Activated CD8-positive, alpha-beta T cell treated with anti-CD3 and anti-CD28 coated beads for 36 hours (primary cell): Measurements from ENCODE around the gene SPTB. TPM values are rescaled to one million over a fixed set of nuclear protein-coding genes. Genes with fewer than 3 reads are reported as not detected.

Experiments used
- ATAC-seq: fragments of 200-7000 bp; cut with Tn5 transposase; one replicate; pipeline ENCODE4 v1.10.0; 2021; ENCODE audit warnings: mild to moderate bottlenecking, moderate library complexity
- CTCF ChIA-PET: fragments of 350-600 bp; sonication (Branson Sonifier 250); formaldehyde crosslinking; loops from one replicate; lab custom pipeline; 2021; ENCODE audit warnings: antibody characterized with exemption; lab: Charles Lee
- POLR2A ChIA-PET: fragments of 350-600 bp; sonication (Branson Sonifier 250); formaldehyde crosslinking; loops from one replicate; lab custom pipeline; 2021; ENCODE audit warnings: antibody characterized with exemption; lab: Charles Lee
- DNase-seq: peaks from one replicate; pipeline ENCODE4 v3.0.0-alpha.2; 2020
- H3K27ac Mint-ChIP-seq: one replicate; pipeline ENCODE4 v1.8.0; 2021; ENCODE audit warnings: mild to moderate bottlenecking, mixed read lengths
- H3K27me3 Mint-ChIP-seq: one replicate; pipeline ENCODE4 v1.8.0; 2021; ENCODE audit warnings: mixed read lengths
- H3K36me3 Mint-ChIP-seq: one replicate; pipeline ENCODE4 v1.8.0; 2021; ENCODE audit warnings: low read depth, mixed read lengths
- H3K4me1 Mint-ChIP-seq: one replicate; pipeline ENCODE4 v1.8.0; 2021; ENCODE audit warnings: low read depth, mixed read lengths
- H3K4me3 Mint-ChIP-seq: one replicate; pipeline ENCODE4 v1.8.0; 2021; ENCODE audit warnings: mild to moderate bottlenecking, moderate library complexity, mixed read lengths
- H3K9me3 Mint-ChIP-seq: one replicate; pipeline ENCODE4 v1.8.0; 2021; ENCODE audit warnings: mixed read lengths
- intact Hi-C: fragments of 100-400 bp; cut with micrococcal nuclease; formaldehyde crosslinking; loops from one replicate; pipeline ENCODE4 v1.10.0; 2022
- total RNA-seq, 2 experiments: library from RNA; stranded (reverse); gene quantifications; one replicate each; pipeline ENCODE4 v1.2.3, GENCODE V29; 2021
- TF ChIP-seq, protein P1 (sequence below): fragments of 200-600 bp; IDR thresholded peaks from one replicate; pipeline ENCODE4 v1.8.0; 2022; ENCODE audit warnings: antibody characterized with exemption, mild to moderate bottlenecking

SPTB gene
- total RNA-seq, 2 experiments from 2014 or later = 0.07 to 0.27 TPM

DNA sequence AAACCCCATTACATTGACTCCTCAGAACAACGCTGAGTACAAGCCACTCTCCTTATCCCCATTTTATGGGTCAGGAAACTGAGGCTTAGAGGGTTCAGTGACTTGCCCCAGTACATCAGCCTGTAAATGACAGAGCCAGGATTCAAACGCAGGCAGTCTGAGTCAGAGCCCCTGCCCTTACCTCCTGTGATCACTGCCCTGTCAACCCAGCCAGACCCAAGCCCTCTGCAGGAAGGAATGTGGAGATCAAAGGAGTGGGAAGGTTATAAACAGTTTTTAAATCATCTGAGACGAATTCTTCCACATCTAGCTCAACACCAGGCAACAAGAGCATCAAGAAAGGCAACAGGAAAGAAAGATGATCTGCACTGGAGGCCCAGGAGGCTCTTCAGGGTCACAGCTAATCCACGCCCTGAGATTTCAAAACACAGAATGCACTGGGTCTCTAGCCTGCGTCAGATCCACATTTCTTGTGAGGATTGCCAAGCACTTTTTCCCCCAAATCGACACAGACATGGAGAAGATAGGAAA lies 38.5 kb downstream of the SPTB start:
- TF ChIP-seq, protein P1, sequence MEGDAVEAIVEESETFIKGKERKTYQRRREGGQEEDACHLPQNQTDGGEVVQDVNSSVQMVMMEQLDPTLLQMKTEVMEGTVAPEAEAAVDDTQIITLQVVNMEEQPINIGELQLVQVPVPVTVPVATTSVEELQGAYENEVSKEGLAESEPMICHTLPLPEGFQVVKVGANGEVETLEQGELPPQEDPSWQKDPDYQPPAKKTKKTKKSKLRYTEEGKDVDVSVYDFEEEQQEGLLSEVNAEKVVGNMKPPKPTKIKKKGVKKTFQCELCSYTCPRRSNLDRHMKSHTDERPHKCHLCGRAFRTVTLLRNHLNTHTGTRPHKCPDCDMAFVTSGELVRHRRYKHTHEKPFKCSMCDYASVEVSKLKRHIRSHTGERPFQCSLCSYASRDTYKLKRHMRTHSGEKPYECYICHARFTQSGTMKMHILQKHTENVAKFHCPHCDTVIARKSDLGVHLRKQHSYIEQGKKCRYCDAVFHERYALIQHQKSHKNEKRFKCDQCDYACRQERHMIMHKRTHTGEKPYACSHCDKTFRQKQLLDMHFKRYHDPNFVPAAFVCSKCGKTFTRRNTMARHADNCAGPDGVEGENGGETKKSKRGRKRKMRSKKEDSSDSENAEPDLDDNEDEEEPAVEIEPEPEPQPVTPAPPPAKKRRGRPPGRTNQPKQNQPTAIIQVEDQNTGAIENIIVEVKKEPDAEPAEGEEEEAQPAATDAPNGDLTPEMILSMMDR = no peak
- ChIA-PET CTCF (interaction anchor here (1.0 to 1.5 kb wide), 2 partner anchors 13 to 50 kb away, joined by 3 to 6 read pairs; no protein-coding TSS in a partner anchor), POLR2A (no interaction called here)
- no peak overlapping the region for H3K27ac Mint-ChIP-seq
- no peaks in the 10 kb centered on the region for H3K9me3 Mint-ChIP-seq
- H3K36me3 Mint-ChIP-seq = no peaks in the 10 kb centered on the region
- H3K4me3 Mint-ChIP-seq = no peak overlapping the region
- H3K4me1 Mint-ChIP-seq = no peaks in the 10 kb centered on the region
- intact Hi-C loops = no loop called here
- DNase-seq (no peak), ATAC-seq (no peak)
- peaks cover 22% of the 10 kb centered on the region for H3K27me3 Mint-ChIP-seq

DNA sequence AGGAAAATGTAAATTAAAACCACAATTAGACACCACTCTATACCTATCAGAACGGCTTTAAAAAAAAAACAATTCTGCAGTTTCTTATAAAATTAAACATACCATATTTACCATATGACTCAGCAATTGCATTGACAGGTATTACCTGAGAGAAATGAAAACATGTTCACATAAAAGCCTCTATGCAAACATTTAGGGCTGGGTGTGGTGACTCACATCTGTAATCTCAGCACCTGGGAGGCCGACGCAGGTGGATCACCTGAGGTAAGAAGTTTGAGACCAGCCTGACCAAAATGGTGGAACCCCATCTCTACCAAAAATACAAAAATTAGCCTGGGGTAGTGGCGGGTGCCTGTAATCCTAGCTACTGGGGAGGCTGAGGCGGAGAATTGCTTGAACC lies 41.1 kb downstream of the SPTB start:
- no peak overlapping the region for H3K27ac Mint-ChIP-seq
- CTCF ChIA-PET = no interaction called here
- peaks cover 17% of the 10 kb centered on the region for H3K27me3 Mint-ChIP-seq
- H3K36me3 Mint-ChIP-seq = no peaks in the 10 kb centered on the region
- H3K4me3 Mint-ChIP-seq = no peak overlapping the region
- H3K4me1 Mint-ChIP-seq = no peaks in the 10 kb centered on the region
- POLR2A ChIA-PET = no interaction called here
- intact Hi-C loops = no loop called here
- ATAC-seq (no peak), DNase-seq (no peak)
- H3K9me3 Mint-ChIP-seq = no peaks in the 10 kb centered on the region
- TF ChIP-seq, protein P1 = no peak

DNA sequence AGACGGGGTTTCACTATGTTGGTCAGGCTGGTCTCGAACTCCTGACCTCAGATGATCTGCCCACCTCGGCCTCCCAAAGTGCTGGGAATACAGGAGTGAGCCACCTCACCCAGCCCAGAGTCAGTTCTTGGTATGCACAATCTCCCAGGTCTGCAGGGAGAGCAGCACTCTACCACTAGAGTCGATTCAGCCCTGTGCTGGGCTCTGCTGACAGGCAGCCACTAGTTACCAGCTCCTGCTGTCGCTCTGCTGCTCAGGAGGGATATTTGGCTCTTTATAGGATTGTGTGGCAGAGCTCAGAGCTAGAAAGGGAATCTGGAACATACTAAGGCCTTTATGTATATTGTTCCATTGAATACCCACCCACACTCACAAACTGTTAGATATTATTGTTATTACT lies 44.3 kb downstream of the SPTB start:
- intact Hi-C loops = no loop called here
- H3K9me3 Mint-ChIP-seq = no peaks in the 10 kb centered on the region

DNA sequence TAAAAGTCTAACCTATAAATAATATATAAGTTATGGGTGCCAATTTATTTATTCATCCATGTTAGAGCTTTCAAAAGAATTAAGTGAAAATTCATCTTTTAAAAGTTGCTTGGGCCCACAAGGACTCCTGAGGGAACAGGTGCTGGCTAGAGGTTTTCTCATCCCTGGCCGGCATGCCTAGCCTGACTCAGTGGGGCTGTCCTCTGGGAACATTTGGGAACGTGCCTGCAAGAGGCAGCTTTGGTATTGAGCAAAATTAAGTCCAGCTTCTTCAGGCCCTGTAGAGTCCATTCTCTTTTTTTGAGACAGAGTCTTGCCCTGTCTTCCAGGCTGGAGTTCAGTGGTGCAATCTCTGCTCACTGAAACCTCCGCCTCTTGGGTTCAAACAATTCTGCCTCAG lies 44.7 kb downstream of the SPTB start:
- Mint-ChIP-seq H3K9me3 (no peaks in the 10 kb centered on the region), H3K36me3 (no peaks in the 10 kb centered on the region), H3K4me1 (no peaks in the 10 kb centered on the region), H3K4me3 (no peak overlapping the region), H3K27ac (no peak overlapping the region), H3K27me3 (peaks cover 6% of the 10 kb centered on the region)
- DNase-seq (no peak), ATAC-seq (no peak)
- TF ChIP-seq, protein P1 = no peak
- intact Hi-C loops = no loop called here
- ChIA-PET CTCF (interaction anchor here (1.1 to 4.8 kb wide), 3 partner anchors 12 to 57 kb away, joined by 3 to 20 read pairs (median 7); no protein-coding TSS in a partner anchor), POLR2A (interaction anchor here (0.6 to 0.7 kb wide), 2 partner anchors 53 to 358 kb away, joined by 3 read pairs; no protein-coding TSS in a partner anchor)

More for the DNA sequence above, 44.3 kb downstream of the SPTB start:
- no peaks in the 10 kb centered on the region for H3K4me1 Mint-ChIP-seq
- TF ChIP-seq, protein P1 = no peak
- ATAC-seq (no peak), DNase-seq (no peak)
- H3K36me3 Mint-ChIP-seq = no peaks in the 10 kb centered on the region
- POLR2A ChIA-PET = no interaction called here
- H3K27ac Mint-ChIP-seq = no peak overlapping the region
- H3K27me3 Mint-ChIP-seq = peaks cover 6% of the 10 kb centered on the region
- H3K4me3 Mint-ChIP-seq = no peak overlapping the region
- CTCF ChIA-PET = interaction anchor here (1.1 to 4.8 kb wide), 3 partner anchors 12 to 57 kb away, joined by 3 to 20 read pairs (median 7); no protein-coding TSS in a partner anchor

DNA sequence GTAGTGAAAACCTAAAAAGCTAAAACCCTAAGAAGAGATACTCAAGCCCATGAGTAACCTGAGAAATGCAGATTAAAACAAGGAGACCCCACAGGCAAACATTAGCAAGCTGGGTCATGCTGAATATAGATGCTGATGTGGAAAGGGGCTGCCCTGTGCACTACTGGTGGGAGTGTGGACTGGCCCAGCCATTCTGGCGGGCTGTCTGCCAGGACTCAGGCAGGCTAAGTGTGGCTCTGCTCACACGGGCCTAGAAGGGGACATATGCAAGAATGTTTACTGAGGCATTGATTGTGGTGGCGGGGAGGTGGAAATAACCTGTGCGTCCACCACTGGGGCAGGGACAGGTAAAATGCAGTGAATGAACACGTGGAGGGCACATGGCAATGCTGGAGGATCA lies 48.3 kb downstream of the SPTB start:
- H3K36me3 Mint-ChIP-seq = no peaks in the 10 kb centered on the region
- H3K27me3 Mint-ChIP-seq = peaks cover 1% of the 10 kb centered on the region
- DNase-seq (no peak), ATAC-seq (no peak)
- H3K4me3 Mint-ChIP-seq = no peak overlapping the region
- no peaks in the 10 kb centered on the region for H3K4me1 Mint-ChIP-seq
- ChIA-PET POLR2A (no interaction called here), CTCF (interaction anchor here (3.2 to 4.8 kb wide), 2 partner anchors 8 to 60 kb away, joined by 15 to 20 read pairs; no protein-coding TSS in a partner anchor)
- no peak overlapping the region for H3K27ac Mint-ChIP-seq
- TF ChIP-seq, protein P1 = no peak
- intact Hi-C loops = no loop called here
- no peaks in the 10 kb centered on the region for H3K9me3 Mint-ChIP-seq
